ACC112 (cell line): Measurements from ENCODE around the gene KCNIP2.

ENCODE experiments used
- H2AFZ ChIP-seq: fragments of 200-600 bp; sonication (generic); one replicate; pipeline ENCODE4 v1.6.0; 2017; ENCODE audit warnings: antibody characterized with exemption, low read length; ENCODE audit not compliant: unreplicated experiment
- H3K27ac ChIP-seq: fragments of 200-600 bp; sonication (generic); 2 replicates; pipeline ENCODE4 v1.5.1; 2014; ENCODE audit warnings: low read depth, mild to moderate bottlenecking, antibody characterized with exemption, low read length, moderate library complexity
- H3K27me3 ChIP-seq: fragments of 200-600 bp; sonication (generic); 2 replicates; pipeline ENCODE4 v1.6.1; 2014; ENCODE audit warnings: mild to moderate bottlenecking, antibody characterized with exemption, low read length, moderate library complexity, mixed read lengths; ENCODE audit not compliant: insufficient read depth
- H3K36me3 ChIP-seq: fragments of 200-600 bp; sonication (generic); 2 replicates; pipeline ENCODE4 v1.6.1; 2016; ENCODE audit warnings: mild to moderate bottlenecking, antibody characterized with exemption, low read length, moderate library complexity, mixed read lengths; ENCODE audit not compliant: insufficient read depth
- H3K4me1 ChIP-seq: fragments of 200-600 bp; sonication (generic); one replicate; pipeline ENCODE4 v1.6.1; 2016; ENCODE audit warnings: low read length, mixed read lengths; ENCODE audit not compliant: insufficient read depth, unreplicated experiment, control insufficient read depth
- H3K4me3 ChIP-seq: fragments of 200-600 bp; sonication (generic); 2 replicates; pipeline ENCODE4 v1.5.1; 2014; ENCODE audit warnings: mild to moderate bottlenecking, low read depth, low read length
- H3K79me2 ChIP-seq: fragments of 200-600 bp; sonication (generic); one replicate; pipeline ENCODE4 v1.6.0; 2016; ENCODE audit warnings: low read length; ENCODE audit not compliant: control insufficient read depth, unreplicated experiment, insufficient read depth

KCNIP2 gene

GRCh38 chr10:101879456-101880231, 36.0 kb upstream of the KCNIP2 start:
- Histone ChIP-seq H3K4me1 (peaks cover 17% of the 10 kb centered on the region), H3K79me2 (no peaks in the 10 kb centered on the region), H3K27me3 (no peaks in the 10 kb centered on the region), H3K4me3 (peak overlapping the region; percentile 3; the same call in 1 of the 2 replicates), H2AFZ (no peak overlapping the region), H3K36me3 (no peaks in the 10 kb centered on the region), H3K27ac (peak overlapping the region; percentile 39)

DNA sequence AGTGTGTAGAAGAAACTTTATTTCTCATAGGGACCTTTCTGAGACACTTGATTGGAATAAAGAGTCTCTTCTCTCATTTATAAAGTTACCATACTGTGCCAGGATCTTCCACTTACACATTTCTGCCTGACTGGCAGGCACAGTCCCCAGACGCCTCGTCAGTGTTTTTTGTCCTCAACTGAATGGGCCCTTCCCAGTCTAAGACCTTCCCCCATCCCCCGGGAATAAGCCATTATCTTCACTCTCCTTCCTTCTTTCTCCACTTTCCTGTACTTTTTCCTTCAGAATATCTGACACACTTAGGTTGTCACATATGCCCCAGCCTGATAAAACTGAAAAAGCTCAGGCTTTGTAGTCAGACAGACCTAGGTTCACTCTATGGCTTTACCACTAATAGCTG, 35.3 kb upstream of the KCNIP2 start:
- Histone ChIP-seq H3K4me1 (peaks cover 17% of the 10 kb centered on the region), H2AFZ (no peak overlapping the region), H3K4me3 (no peak overlapping the region), H3K36me3 (no peaks in the 10 kb centered on the region), H3K27ac (no peak overlapping the region), H3K79me2 (no peaks in the 10 kb centered on the region), H3K27me3 (no peaks in the 10 kb centered on the region)

- no peaks in the 10 kb centered on the region for H3K36me3 ChIP-seq
- H3K4me3 ChIP-seq, result no peak overlapping the region
- no peaks in the 10 kb centered on the region for H3K27me3 ChIP-seq
- H3K4me1 ChIP-seq, result peaks cover 13% of the 10 kb centered on the region
- H3K79me2 ChIP-seq, result no peaks in the 10 kb centered on the region
- H3K27ac ChIP-seq, result no peak overlapping the region
- H2AFZ ChIP-seq, result no peak overlapping the region
Measured at GRCh38 chr10:101875068-101875688, 31.6 kb upstream of the KCNIP2 start.

DNA sequence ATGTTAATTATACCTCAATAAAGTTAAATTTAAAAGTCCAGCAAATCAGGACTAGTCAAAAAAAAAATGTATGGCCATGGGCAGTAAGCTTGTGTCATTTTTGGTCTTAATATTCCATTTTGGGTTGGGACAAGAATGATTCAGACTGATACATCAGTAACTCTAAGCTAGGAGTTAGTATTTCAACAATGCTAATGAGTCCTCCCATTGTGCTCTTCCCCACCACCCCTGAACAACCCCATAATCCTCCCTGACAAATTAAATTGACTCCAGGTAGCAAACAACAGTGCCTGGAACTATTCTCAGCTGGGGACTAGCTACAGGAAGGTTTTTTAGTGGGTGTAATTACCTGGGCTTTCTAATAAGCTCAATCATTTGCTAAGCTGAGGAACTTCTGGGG, 30.7 kb upstream of the KCNIP2 start:
- Histone ChIP-seq H2AFZ (no peak overlapping the region), H3K36me3 (no peaks in the 10 kb centered on the region), H3K4me3 (no peak overlapping the region), H3K4me1 (peaks cover 6% of the 10 kb centered on the region), H3K27me3 (no peaks in the 10 kb centered on the region), H3K79me2 (no peaks in the 10 kb centered on the region), H3K27ac (no peak overlapping the region)

GRCh38 chr10:101867931-101868330, 24.3 kb upstream of the KCNIP2 start:
- Histone ChIP-seq H3K4me1 (no peaks in the 10 kb centered on the region), H3K36me3 (no peaks in the 10 kb centered on the region)

GRCh38 chr10:101859530-101859929, 15.9 kb upstream of the KCNIP2 start:
- Histone ChIP-seq H3K27ac (no peak overlapping the region), H3K27me3 (no peaks in the 10 kb centered on the region), H3K4me1 (peaks cover 12% of the 10 kb centered on the region), H3K4me3 (no peak overlapping the region), H2AFZ (no peak overlapping the region), H3K79me2 (no peaks in the 10 kb centered on the region), H3K36me3 (peaks cover 12% of the 10 kb centered on the region; the same call in 1 of the 2 replicates)

More at GRCh38 chr10:101867931-101868330, 24.3 kb upstream of the KCNIP2 start:
- Histone ChIP-seq H3K27ac (no peak overlapping the region), H3K79me2 (no peaks in the 10 kb centered on the region), H3K4me3 (no peak overlapping the region), H2AFZ (no peak overlapping the region), H3K27me3 (no peaks in the 10 kb centered on the region)

- no peaks in the 10 kb centered on the region for H3K27me3 ChIP-seq
- no peak overlapping the region for H3K4me3 ChIP-seq
- no peak overlapping the region for H3K27ac ChIP-seq
Measured at GRCh38 chr10:101858723-101859500, 15.3 kb upstream of the KCNIP2 start.

GRCh38 chr10:101857802-101858476, 14.3 kb upstream of the KCNIP2 start:
- no peak overlapping the region for H2AFZ ChIP-seq
- peaks cover 12% of the 10 kb centered on the region for H3K4me1 ChIP-seq
- no peaks in the 10 kb centered on the region for H3K79me2 ChIP-seq
- H3K27me3 ChIP-seq, result no peaks in the 10 kb centered on the region
- peaks cover 12% of the 10 kb centered on the region; the same call in 1 of the 2 replicates for H3K36me3 ChIP-seq
- H3K4me3 ChIP-seq, result no peak overlapping the region
- no peak overlapping the region for H3K27ac ChIP-seq

More at GRCh38 chr10:101858723-101859500, 15.3 kb upstream of the KCNIP2 start:
- Histone ChIP-seq H3K36me3 (peaks cover 12% of the 10 kb centered on the region; the same call in 1 of the 2 replicates), H3K4me1 (peaks cover 12% of the 10 kb centered on the region), H2AFZ (no peak overlapping the region), H3K79me2 (no peaks in the 10 kb centered on the region)

- Histone ChIP-seq H3K4me1 (peaks cover 12% of the 10 kb centered on the region), H3K79me2 (no peaks in the 10 kb centered on the region), H3K36me3 (0 out of 2 replicates have a peak, but pooled peaks cover 6% of the 10 kb centered on the region), H3K27ac (no peak overlapping the region), H2AFZ (no peak overlapping the region), H3K4me3 (no peak overlapping the region), H3K27me3 (no peaks in the 10 kb centered on the region)
Measured at GRCh38 chr10:101856626-101857025, 13.0 kb upstream of the KCNIP2 start.

- H3K4me3 ChIP-seq, result no peak overlapping the region
- no peaks in the 10 kb centered on the region for H3K79me2 ChIP-seq
- H3K27me3 ChIP-seq, result no peaks in the 10 kb centered on the region
- H3K36me3 ChIP-seq, result no peaks in the 10 kb centered on the region
- H3K4me1 ChIP-seq, result peaks cover 7% of the 10 kb centered on the region
- H3K27ac ChIP-seq, result no peak overlapping the region
- H2AFZ ChIP-seq, result no peak overlapping the region
Measured at GRCh38 chr10:101851411-101852116, 8.0 kb upstream of the KCNIP2 start.
